Sigmoid colon (tissue), 7 donors: ENCODE data around the gene DNAL1. TPM values are rescaled to one million over a fixed set of nuclear protein-coding genes. Genes with fewer than 3 reads are reported as not detected.

Experiments used
- DNase-seq: peaks from one replicate; pipeline ENCODE4 v3.0.0-alpha.2; 2019
- H3K27ac ChIP-seq, 4 donors: fragments of 200-600 bp; sonication (generic); one replicate each; pipeline ENCODE4 v1.5.1; 2016 to 2019; ENCODE audit warnings: mild to moderate bottlenecking in 1 of 4
- H3K27me3 ChIP-seq, 3 donors: fragments of 200-600 bp; sonication (generic); one replicate each; pipeline ENCODE4 v1.5.1; 2019; ENCODE audit warnings: mild to moderate bottlenecking in 1 of 3
- H3K36me3 ChIP-seq, 4 donors: fragments of 200-600 bp; sonication (generic); one replicate each; pipeline ENCODE4 v1.5.1; 2016 to 2019
- H3K4me1 ChIP-seq, 4 donors: fragments of 200-600 bp; sonication (generic); one replicate each; pipeline ENCODE4 v1.5.1; 2017 to 2019
- H3K4me3 ChIP-seq, 4 donors: fragments of 200-600 bp; sonication (generic); one replicate each; pipeline ENCODE4 v1.5.1; 2017 to 2019; ENCODE audit warnings: mild to moderate bottlenecking in 2 of 4, moderate library complexity in 1 of 4
- H3K9me3 ChIP-seq, 4 donors: fragments of 200-600 bp in 3 of 4; sonication (generic) in 3 of 4; one replicate each; pipeline versions ENCODE4 v1.5.1 to v1.6.1; 2013 to 2019
- EP300 ChIP-seq, 4 donors: sonication (generic); formaldehyde crosslinking; IDR thresholded peaks; one replicate each; pipeline ENCODE4 v1.6.1; 2017; ENCODE audit warnings: antibody characterized with exemption in 4 of 4
- POLR2A ChIP-seq, 2 donors: fragments of 450-650 bp; IDR thresholded peaks; one replicate each; pipeline ENCODE4 v1.6.1; 2016; ENCODE audit warnings: antibody characterized with exemption in 2 of 2, mild to moderate bottlenecking in 2 of 2, moderate library complexity in 2 of 2
- POLR2AphosphoS5 ChIP-seq, 4 donors: sonication (generic); formaldehyde crosslinking; IDR thresholded peaks; one replicate each; pipeline ENCODE4 v1.6.1; 2017; ENCODE audit warnings: antibody characterized with exemption in 4 of 4
- WGBS, 2 donors: extraction: QIAGEN DNeasy Blood & Tissue Kit; methylation state at CpG; one replicate each; pipeline ENCODE4 v1.1.7; 2013; 5-methylcytosine and 5-hydroxymethylcytosine counted together
- intact Hi-C: fragments of 100-400 bp; cut with DNase I; formaldehyde crosslinking; loops from one replicate; pipeline ENCODE4 v1.15.1; 2023
- polyA plus RNA-seq, 3 donors: library from polyadenylated mRNA; stranded (reverse); fragments of 200-250 nt; gene quantifications; one replicate each; pipeline ENCODE4 v1.2.3, GENCODE V29; 2013
- total RNA-seq, 4 donors: library from RNA; depleted of rRNA; stranded (reverse); fragments of >200 nt; gene quantifications; one replicate each; pipeline ENCODE4 v1.1.0, GENCODE V29; 2016
- TF ChIP-seq, protein P1 (sequence below), 4 experiments: fragments of 450-650 bp in 3 of 4; fragments of 200-600 bp in 1 of 4; IDR thresholded peaks; one replicate each; pipeline ENCODE4 v1.5.1; 2016 to 2019; ENCODE audit warnings: antibody characterized with exemption in 4 of 4, mild to moderate bottlenecking in 3 of 4, moderate library complexity in 2 of 4
- donor health status: healthy with polysubstance abuse.
- donor health status: Bipolar disorder and iron deficiency.
- donor health status: healthy.

The DNAL1 gene
- total and polyA plus RNA-seq, 7 donors, result 4.6 to 20.0 (median 6.9) TPM

DNA sequence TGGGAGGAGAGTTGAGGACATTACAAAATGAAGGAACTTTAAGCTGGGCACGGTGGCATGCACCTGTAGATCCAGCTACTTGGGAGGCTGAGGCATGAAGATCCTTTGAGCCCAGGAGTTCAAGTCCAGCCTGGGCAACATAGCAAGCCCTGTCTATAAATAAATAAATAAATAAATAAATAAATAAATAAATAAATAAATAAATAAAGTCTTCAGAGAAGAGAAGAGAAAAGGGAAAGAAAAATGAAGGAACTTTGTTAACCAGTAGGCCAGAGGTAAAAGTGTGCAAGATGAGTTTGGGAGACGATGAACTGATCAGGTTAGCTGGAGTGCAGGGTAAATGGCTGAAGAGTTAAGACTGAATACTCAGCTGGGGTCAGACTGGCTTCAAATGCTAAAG lies 49.3 kb downstream of the DNAL1 start:
- Histone ChIP-seq H3K4me1 (no peaks in the 10 kb centered on the region), H3K27me3 (no peaks in the 10 kb centered on the region), H3K27ac (no peak overlapping the region), H3K4me3 (no peak overlapping the region), H3K9me3 (no peaks in the 10 kb centered on the region), H3K36me3 (peaks cover 0 to 49% (median 2%) of the 10 kb centered on the region in 4 donors)
- no peak for TF ChIP-seq POLR2A (IDR thresholded peaks at IDR 0.05)
- TF ChIP-seq, protein P1, sequence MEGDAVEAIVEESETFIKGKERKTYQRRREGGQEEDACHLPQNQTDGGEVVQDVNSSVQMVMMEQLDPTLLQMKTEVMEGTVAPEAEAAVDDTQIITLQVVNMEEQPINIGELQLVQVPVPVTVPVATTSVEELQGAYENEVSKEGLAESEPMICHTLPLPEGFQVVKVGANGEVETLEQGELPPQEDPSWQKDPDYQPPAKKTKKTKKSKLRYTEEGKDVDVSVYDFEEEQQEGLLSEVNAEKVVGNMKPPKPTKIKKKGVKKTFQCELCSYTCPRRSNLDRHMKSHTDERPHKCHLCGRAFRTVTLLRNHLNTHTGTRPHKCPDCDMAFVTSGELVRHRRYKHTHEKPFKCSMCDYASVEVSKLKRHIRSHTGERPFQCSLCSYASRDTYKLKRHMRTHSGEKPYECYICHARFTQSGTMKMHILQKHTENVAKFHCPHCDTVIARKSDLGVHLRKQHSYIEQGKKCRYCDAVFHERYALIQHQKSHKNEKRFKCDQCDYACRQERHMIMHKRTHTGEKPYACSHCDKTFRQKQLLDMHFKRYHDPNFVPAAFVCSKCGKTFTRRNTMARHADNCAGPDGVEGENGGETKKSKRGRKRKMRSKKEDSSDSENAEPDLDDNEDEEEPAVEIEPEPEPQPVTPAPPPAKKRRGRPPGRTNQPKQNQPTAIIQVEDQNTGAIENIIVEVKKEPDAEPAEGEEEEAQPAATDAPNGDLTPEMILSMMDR (IDR thresholded peaks at IDR 0.05), result no peak
- TF ChIP-seq POLR2AphosphoS5 (IDR thresholded peaks at IDR 0.05), result no peak
- no peak for TF ChIP-seq EP300 (IDR thresholded peaks at IDR 0.05)
- WGBS, 2 donors, result 97 to 99% methylated on average over 2 of the region's 2 CpGs
- intact Hi-C loops, result no loop called here
- no peak for DNase-seq

DNA sequence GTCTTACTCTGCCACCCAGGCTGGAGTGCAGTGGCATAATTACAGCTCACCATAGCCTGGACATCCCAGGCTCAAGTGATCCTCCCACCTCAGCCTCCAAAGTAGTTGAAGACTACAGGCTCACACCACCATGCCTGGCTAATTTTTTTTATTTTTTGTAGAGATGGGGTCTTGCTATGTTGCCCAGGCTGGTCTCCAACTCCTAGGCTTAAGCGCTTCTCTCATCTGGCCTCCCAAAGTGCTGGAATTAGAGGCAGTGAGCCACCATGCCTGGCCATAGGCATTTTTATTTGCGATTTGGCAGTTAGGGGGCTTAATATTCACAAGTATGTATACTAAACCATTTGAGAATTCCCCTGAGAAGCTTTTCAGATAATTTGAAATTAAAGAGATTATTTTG lies 50.3 kb downstream of the DNAL1 start:
- no peak for DNase-seq
- Histone ChIP-seq H3K4me3 (no peak overlapping the region), H3K9me3 (no peaks in the 10 kb centered on the region), H3K36me3 (peaks cover 0 to 42% (median 0%) of the 10 kb centered on the region in 4 donors), H3K27ac (no peak overlapping the region), H3K27me3 (no peaks in the 10 kb centered on the region), H3K4me1 (no peaks in the 10 kb centered on the region)
- TF ChIP-seq POLR2A (IDR thresholded peaks at IDR 0.05) (no peak), EP300 (IDR thresholded peaks at IDR 0.05) (no peak), POLR2AphosphoS5 (IDR thresholded peaks at IDR 0.05) (no peak)
- TF ChIP-seq, protein P1 (IDR thresholded peaks at IDR 0.05), result no peak
- WGBS, 2 donors, result 92 to 99% methylated on average over 2 of the region's 2 CpGs
- intact Hi-C loops, result no loop called here

DNA sequence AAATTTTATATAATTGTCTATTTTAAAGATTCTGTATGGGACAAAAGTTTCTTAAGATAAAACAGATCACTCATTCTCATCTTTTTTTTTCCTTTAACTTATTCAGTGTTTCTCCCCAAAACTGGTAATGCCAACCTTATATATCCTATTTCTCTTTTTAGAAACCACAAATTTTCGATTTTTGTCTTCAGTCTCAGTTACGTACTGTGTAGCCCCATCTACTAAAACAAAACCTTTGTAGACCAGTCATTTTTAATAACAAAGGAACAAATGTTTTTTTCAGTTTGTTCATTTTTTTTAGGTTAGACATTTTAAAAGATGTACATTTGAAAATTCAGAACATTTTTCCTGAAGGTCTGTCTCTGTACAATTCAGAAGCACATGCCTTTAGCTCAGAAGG lies 51.2 kb downstream of the DNAL1 start:
- intact Hi-C loops, result no loop called here
- TF ChIP-seq, protein P1 (IDR thresholded peaks at IDR 0.05), result no peak
- TF ChIP-seq POLR2AphosphoS5 (IDR thresholded peaks at IDR 0.05) (no peak), EP300 (IDR thresholded peaks at IDR 0.05) (no peak), POLR2A (IDR thresholded peaks at IDR 0.05) (no peak)
- H3K27ac ChIP-seq, result no peak overlapping the region
- no peaks in the 10 kb centered on the region for H3K9me3 ChIP-seq
- H3K4me3 ChIP-seq, result no peak overlapping the region
- H3K36me3 ChIP-seq, result peaks cover 0 to 33% (median 0%) of the 10 kb centered on the region in 4 donors
- no peaks in the 10 kb centered on the region for H3K4me1 ChIP-seq
- no peaks in the 10 kb centered on the region for H3K27me3 ChIP-seq
- WGBS, 2 donors, result 73 to 89% methylated on average over 2 of the region's 2 CpGs
- no peak for DNase-seq

DNA sequence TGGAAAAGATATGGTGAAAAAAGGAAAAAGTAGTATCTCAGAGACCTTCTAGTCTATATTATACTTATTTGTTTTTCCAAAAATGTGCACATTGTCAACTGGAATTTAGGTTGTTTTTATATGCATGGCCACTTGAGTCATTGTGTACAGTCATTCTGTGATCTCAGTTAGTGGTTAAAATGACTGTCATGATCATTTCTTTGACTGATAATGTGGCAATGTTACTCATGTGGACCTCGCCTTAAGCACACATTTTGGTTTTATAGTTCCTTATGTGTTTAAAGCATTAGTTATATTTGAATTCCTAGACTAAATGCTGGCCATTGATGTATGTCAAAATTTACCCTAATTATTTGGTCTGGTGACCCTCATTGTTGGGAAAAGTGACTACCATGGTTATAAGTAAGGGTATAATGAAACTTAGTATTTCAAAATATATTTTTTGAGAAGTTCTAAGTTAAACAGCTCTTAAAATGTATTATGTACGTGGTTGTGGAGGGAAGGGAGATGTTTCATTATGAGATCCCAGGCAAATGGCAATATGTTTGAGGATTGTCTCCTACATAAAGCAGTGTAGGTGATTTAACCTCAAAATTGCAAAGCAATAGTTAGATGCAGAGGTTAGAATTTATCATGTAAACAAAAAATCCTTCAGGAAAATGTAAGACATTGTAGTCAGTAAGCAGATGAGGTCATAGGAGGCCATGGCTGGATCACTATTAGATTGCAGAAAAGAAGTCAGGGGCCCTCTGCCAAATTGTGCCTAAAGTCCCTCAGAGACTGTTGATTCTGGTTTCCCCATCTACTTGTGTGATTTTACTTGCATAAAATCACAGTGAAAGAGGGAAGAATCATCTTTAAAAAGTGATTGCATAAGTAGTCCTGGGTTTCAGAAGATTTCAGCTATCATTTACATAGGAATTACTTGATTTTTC lies 51.9 kb downstream of the DNAL1 start:
- Histone ChIP-seq H3K4me1 (no peaks in the 10 kb centered on the region), H3K27me3 (no peaks in the 10 kb centered on the region), H3K36me3 (peaks cover 0 to 28% (median 0%) of the 10 kb centered on the region in 4 donors), H3K27ac (no peak overlapping the region), H3K9me3 (no peaks in the 10 kb centered on the region), H3K4me3 (no peak overlapping the region)
- TF ChIP-seq EP300 (IDR thresholded peaks at IDR 0.05) (no peak), POLR2A (IDR thresholded peaks at IDR 0.05) (no peak), POLR2AphosphoS5 (IDR thresholded peaks at IDR 0.05) (no peak)
- TF ChIP-seq, protein P1 (IDR thresholded peaks at IDR 0.05), result no peak
- WGBS, 2 donors, result 43 to 77% methylated on average over 2 of the region's 2 CpGs
- intact Hi-C loops, result no loop called here
- DNase-seq, result no peak
